ENCODE results near the gene SUGP1. TPM values are rescaled to one million over a fixed set of nuclear protein-coding genes. Genes with fewer than 3 reads are reported as not detected.

The SUGP1 gene
- total and polyA plus RNA-seq, 10 donors, result 29.3 to 63.1 (median 52.5) TPM

- intact Hi-C loops (cut with DNase I; ENCODE audit: low total_unique reads), result no loop called here
- H3K27me3 ChIP-seq (replicated peaks in 1 of 7), result peaks cover 0 to 45% (median 11%) of the 10 kb centered on the region in 7 donors
- H3K9me3 ChIP-seq, result peaks cover 0 to 20% (median 18%) of the 10 kb centered on the region in 8 donors
- H3K36me3 ChIP-seq, result no peaks in the 10 kb centered on the region
- no peak overlapping the region for H3K27ac ChIP-seq
- TF ChIP-seq POLR2A (IDR thresholded peaks at IDR 0.05), result no peak
- no peak for DNase-seq
- no peaks in the 10 kb centered on the region for H3K4me1 ChIP-seq
- no peak overlapping the region for H3K4me3 ChIP-seq
Observed at GRCh38 chr19:19239675-19240074, 80.6 kb downstream of the SUGP1 start.

- Histone ChIP-seq H3K4me3 (no peak overlapping the region), H3K27ac (no peak overlapping the region), H3K4me1 (no peaks in the 10 kb centered on the region), H3K9me3 (peaks cover 0 to 33% (median 31%) of the 10 kb centered on the region in 8 donors), H3K27me3 (replicated peaks in 1 of 7) (peaks cover 0 to 44% (median 11%) of the 10 kb centered on the region in 7 donors), H3K36me3 (no peaks in the 10 kb centered on the region)
- 81 to 86% (median 82%) methylated on average over 18 of the region's 18 CpGs for WGBS, 5 donors
- TF ChIP-seq POLR2A (IDR thresholded peaks at IDR 0.05), result no peak
- no peak for TF ChIP-seq POLR2AphosphoS5 (IDR thresholded peaks at IDR 0.05)
- TF ChIP-seq CTCF (IDR thresholded peaks at IDR 0.05 in 8 of 11, conservative IDR thresholded peaks at IDR 0.05 in 3 of 11), result no peak
- no peak for DNase-seq
- intact Hi-C loops (cut with DNase I; ENCODE audit: low total_unique reads), result no loop called here
Observed at GRCh38 chr19:19238126-19238894, 82.0 kb downstream of the SUGP1 start.

- H3K27me3 ChIP-seq (replicated peaks in 1 of 7), result peaks cover 0 to 42% (median 11%) of the 10 kb centered on the region in 7 donors
- H3K27ac ChIP-seq, result no peak overlapping the region
- no peak for TF ChIP-seq POLR2AphosphoS5 (IDR thresholded peaks at IDR 0.05)
- no peak for TF ChIP-seq POLR2A (IDR thresholded peaks at IDR 0.05)
- no peak for TF ChIP-seq CTCF (IDR thresholded peaks at IDR 0.05 in 8 of 11, conservative IDR thresholded peaks at IDR 0.05 in 3 of 11)
- H3K4me3 ChIP-seq, result no peak overlapping the region
- H3K9me3 ChIP-seq, result peaks cover 0 to 37% (median 34%) of the 10 kb centered on the region in 8 donors
- H3K4me1 ChIP-seq, result no peaks in the 10 kb centered on the region
- intact Hi-C loops (cut with DNase I; ENCODE audit: low total_unique reads), result no loop called here
- DNase-seq, result no peak
- no peaks in the 10 kb centered on the region for H3K36me3 ChIP-seq
Observed at GRCh38 chr19:19236173-19236572, 84.1 kb downstream of the SUGP1 start.

DNA sequence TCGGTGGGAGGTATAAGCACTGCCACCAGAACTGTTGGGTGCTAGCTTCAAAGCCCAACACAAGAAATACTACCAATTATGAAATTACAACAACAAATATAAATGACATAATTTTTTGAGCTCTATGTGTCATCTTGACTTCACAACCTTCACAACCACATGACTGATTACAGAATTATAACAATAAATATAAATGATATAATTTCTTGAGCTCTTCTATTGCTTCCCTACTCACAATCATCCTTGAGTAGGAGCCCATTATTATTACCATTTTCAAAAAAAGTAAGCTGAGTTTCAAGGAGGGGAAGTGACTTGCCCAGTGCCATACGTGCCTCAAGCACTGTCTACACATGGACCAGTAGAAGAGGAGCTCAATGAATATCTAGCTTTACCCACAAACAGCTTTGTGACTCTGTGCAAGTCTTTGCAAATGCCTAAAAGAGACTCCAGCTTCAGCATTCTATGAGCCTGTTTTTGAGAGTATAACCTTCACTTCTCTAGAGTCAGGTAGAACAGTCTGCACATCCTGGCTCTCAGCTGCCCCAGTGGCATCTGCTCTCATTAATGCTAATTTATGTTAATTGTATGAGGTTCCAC is 86.0 kb downstream of the SUGP1 start:
- H3K9me3 ChIP-seq, result peaks cover 0 to 37% (median 34%) of the 10 kb centered on the region in 8 donors
- 72 to 94% (median 89%) methylated on average over 2 of the region's 2 CpGs for WGBS, 5 donors
- H3K27ac ChIP-seq, result no peak overlapping the region
- no peak for TF ChIP-seq POLR2AphosphoS5 (IDR thresholded peaks at IDR 0.05)
- TF ChIP-seq POLR2A (IDR thresholded peaks at IDR 0.05), result no peak
- no peak for TF ChIP-seq CTCF (IDR thresholded peaks at IDR 0.05 in 8 of 11, conservative IDR thresholded peaks at IDR 0.05 in 3 of 11)
- DNase-seq, result no peak
- H3K36me3 ChIP-seq, result no peaks in the 10 kb centered on the region
- H3K27me3 ChIP-seq (replicated peaks in 1 of 7), result peaks cover 0 to 23% (median 4%) of the 10 kb centered on the region in 7 donors
- no peaks in the 10 kb centered on the region for H3K4me1 ChIP-seq
- H3K4me3 ChIP-seq, result no peak overlapping the region
- intact Hi-C loops (cut with DNase I; ENCODE audit: low total_unique reads), result no loop called here
